C4-2B (cell line): ENCODE measurements around the gene COA5.

Experiments
- H3K27ac ChIP-seq: fragments of 450-650 bp; 2 replicates; pipeline ENCODE4 v1.5.1; 2017
- CTCF ChIP-seq: fragments of 450-650 bp; conservative IDR thresholded peaks from 2 replicates; pipeline ENCODE4 v1.5.1; 2017; ENCODE audit warnings: mild to moderate bottlenecking
- ZFX ChIP-seq: fragments of 450-650 bp; IDR thresholded peaks from 2 replicates; pipeline ENCODE4 v1.6.1; 2017

The COA5 gene

GRCh38 chr2:98578231-98578630 is 30.1 kb downstream of the COA5 start:
- TF ChIP-seq ZFX = no peak
- no peak for TF ChIP-seq CTCF
- no peak overlapping the region for H3K27ac ChIP-seq

GRCh38 chr2:98577313-98577712 is 31.0 kb downstream of the COA5 start:
- no peak overlapping the region for H3K27ac ChIP-seq
- TF ChIP-seq ZFX (no peak), CTCF (no peak; the same call in 1 of the 2 replicates)

GRCh38 chr2:98576666-98577312 is 31.5 kb downstream of the COA5 start:
- TF ChIP-seq CTCF (no peak), ZFX (no peak)

GRCh38 chr2:98573426-98573825 is 34.9 kb downstream of the COA5 start:
- no peak overlapping the region for H3K27ac ChIP-seq
- no peak for TF ChIP-seq ZFX

More at GRCh38 chr2:98576666-98577312, 31.5 kb downstream of the COA5 start:
- no peak overlapping the region for H3K27ac ChIP-seq

GRCh38 chr2:98572676-98573075 is 35.6 kb downstream of the COA5 start:
- H3K27ac ChIP-seq = no peak overlapping the region
- no peak for TF ChIP-seq ZFX
- no peak for TF ChIP-seq CTCF

GRCh38 chr2:98572211-98572610 is 36.1 kb downstream of the COA5 start:
- no peak for TF ChIP-seq ZFX
- no peak overlapping the region for H3K27ac ChIP-seq

GRCh38 chr2:98571796-98572195 is 36.5 kb downstream of the COA5 start:
- TF ChIP-seq CTCF (no peak), ZFX (no peak)
- no peak overlapping the region for H3K27ac ChIP-seq

- TF ChIP-seq ZFX (no peak), CTCF (no peak)
- no peak overlapping the region for H3K27ac ChIP-seq
These were observed 37.1 kb downstream of the COA5 start for GRCh38 chr2:98571121-98571701.
